ENCODE results near the gene IL3RA.

IL3RA gene

DNA sequence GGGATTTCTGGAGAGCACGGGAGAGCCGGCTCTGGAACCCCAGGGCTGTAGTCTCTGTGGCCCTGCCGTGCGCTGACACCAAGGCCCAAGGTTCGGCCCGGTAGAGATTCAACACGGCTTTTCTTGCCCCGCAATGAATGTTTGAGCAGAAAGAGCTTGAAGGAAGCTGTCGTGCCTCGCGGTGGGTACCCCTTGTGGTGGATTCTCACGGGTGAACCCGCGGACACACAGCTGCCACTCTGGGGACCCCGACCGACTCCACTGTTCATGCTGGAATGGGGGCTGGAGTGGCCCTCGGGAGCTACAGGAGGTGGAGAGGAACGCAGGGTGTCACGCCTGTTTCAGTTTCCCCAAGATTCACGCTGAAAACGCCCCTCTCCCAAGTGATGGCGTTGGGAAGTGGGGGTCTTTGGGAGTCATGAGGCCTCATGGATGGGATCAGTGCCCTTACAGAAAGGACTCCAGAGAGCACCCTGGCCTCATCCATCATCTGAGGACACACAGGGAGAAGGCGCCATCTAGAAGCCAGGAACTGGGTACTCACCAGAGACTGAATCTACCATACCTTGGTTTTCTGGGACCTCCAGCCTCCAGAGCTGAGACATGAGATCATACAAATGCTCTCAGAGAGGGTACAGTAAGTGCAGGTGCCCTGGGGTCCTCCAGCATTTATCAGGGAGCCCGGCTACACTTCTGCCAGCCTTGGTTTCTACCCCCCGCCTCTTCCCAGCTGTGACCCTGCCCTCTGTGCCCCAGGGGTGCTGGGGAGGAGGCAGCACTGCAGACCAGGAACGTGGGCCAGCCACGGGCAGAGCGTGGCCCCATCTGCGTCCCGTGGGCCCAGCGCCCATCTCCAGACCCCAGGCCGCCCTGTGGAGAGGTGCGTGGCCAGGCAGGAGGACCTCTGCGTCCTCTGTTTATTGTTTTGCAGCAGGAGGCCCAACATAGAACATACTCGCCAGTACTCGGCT, 49.0 kb downstream of the IL3RA start:
- no peak for DNase-seq

DNA sequence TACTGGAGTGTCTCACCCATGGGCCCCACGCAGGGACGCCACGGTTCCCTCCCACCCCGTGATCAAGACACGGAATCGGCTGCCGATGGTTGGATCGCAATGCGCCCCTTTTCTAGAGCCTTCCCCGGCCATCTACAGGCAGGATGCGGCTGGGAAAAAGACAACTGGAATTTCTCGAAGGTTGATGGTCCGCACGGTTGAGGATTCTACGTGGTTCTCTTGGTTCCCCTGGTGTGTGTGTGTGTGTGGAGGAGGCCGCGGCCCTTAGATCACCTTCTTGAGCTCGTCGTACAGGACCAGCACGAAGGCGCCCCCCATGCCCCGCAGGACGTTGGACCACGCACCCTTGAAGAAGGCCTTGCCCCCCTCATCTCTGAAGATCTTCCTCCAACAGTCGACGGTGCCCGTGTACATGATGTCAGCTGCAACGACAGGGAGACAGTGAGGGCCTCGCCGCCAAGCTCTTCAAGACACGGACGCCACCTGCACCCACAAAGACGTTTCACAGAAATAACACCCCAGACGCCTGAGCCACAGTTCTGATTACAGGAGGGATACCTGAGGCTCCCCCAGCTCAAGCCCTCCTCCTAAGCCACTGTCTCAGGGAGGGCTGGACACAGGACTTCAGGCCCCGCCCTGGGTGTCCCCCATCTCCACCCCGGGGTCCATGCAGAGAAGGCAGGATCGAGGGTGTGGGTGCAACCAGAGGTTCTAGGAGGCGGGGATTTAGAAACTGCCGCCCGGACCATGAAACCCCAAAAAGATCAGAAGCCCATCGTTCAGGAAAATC, 49.9 kb downstream of the IL3RA start:
- no peak for DNase-seq

DNA sequence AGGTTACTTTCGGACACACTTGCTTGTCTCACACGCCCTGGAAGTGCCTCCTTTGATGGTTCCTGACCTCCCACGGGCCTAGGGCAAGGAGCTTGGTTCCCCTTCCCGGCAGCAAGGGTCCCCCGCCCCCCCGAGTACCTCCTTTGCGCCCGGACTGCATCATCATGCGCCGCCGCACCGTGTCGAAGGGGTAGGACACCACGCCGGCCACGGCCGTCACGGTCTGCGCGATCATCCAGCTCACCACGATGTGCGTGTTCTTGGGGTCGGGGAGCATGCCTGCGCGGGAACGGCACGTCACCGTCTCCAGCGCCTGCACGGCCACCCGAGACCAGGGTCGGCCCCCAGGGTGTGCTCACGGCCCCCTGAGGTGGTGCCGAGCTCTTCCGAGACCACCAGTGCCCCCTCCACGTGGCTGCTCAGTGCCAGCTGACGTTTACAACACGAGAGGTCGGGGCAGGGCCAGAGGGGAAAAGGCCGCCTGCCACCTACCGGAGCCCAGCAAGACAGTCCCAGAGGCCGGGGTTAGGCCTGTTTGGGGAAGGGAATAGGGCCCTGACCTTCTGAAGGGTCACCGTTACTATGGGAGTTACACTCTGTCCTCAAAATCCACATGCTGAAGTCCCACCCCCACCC, 50.7 kb downstream of the IL3RA start:
- no peak for DNase-seq

DNA sequence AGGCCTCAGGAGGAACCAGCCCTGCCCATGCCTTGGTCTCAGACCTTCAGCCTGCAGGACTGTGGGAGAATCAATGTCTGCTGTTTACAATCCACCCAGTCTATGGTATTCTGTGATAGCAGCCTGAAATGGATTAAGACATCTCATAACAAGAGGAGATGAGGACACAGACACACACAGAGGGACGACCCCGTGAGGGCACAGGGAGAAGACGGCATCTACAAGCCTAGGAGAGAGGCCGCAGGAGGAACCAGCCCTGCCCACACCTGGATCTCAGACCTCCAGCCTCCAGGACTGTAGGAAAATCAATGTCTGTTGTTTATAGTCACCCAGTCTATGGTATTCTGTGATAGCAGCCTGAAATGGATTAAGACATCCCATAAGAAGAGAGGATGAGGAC, 52.1 kb downstream of the IL3RA start:
- no peak for DNase-seq

DNA sequence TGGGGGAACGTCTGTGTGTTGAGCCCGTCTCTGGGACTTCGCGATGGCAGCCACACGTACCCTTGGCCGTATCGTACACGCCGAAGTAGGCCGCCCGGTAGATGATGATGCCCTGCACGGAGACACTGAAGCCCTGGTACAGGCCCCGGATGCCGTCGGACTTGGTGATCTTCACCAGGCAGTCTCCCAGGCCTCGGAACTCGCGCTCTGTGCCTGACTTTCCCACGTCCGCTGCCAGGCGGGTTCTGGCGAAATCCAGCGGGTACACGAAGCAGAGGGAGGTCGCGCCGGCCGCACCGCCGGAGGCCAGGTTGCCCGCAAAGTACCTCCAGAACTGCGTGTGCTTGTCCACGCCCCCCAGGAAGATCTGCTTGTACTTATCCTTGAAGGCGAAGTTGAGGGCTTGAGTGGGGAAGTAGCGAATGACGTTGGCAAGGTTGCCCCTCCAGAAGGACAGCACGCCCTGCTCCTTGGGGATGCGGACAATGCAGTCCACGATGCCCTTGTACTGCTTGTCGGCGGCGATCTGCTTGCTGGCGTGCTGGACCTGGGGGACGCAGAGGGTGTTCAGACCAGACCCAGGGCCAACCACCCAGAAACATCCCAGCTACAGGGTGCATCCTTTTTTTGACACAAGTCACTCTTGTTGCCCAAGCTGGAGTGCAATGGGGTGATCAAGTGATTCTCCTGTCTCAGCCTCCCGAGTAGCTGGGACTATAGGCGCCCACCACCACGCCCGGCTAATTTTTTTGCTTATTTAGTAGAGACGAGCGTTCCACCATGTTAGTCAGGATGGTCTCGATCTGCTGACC, 52.8 kb downstream of the IL3RA start:
- DNase-seq = no peak

DNA sequence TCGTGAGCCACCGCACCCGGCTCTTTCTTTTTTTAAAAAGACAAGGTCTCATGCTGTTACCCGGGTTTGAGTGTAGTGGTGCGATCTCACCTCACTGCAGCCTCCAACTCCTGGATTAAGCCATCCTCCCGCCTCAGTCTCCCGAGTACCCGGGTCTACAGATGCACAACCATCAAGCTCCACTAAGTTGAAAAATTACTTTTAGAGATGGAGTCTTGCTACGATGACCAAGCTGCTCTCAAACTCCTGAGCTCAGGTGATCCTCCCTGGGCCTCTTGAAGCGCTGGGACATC, 53.4 kb downstream of the IL3RA start:
- DNase-seq = no peak

DNA sequence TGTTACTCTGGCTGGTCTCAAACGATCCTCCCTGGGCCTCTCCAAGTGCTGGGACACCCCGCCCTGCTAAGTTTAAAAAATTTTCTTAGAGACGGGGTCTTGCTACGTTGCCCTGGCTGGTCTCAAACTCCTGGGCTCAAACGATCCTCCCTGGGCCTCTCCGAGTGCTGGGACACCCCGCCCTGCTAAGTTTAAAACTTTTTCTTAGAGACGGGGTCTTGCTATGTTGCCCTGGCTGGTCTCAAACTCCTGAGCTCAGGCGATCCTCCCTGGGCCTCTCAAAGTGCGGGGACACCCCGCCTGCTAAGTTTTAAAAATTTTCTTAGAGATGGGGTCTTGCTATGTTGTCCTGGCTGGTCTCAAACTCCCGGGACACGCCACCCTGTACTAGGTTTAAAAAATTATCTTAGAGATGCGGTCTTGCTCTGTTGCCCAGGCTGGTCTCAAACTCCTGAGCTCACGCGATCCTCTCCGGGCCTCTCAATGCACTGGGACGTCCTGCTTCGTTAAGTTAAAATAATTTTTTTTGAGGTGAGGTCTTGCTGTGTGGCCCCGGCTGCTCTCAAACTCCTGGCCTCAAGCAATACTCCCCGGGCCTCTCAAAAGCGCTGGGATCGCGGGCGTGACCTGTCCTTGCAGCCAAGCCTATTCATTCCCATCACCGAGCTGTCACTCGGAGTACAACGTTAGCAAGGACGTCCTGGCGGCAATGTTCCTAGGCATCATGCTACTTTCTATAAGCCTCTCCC, 54.2 kb downstream of the IL3RA start:
- no peak for DNase-seq

DNA sequence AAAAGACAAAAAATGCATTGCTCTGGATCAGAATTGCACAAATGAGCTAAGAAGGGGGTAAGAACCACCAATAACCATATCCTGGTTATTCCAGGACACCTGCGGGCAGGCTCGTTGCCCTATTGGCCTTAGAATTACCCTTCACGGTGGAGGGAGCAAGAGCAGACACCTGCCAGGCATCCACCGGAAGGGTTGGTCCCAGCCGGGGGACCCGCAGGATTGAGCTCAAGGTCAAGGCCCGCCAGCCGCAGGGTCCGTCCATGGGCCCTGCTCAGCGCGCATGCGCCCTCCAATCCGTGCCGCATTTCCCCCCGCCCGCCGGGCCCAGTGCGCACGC, 54.8 kb downstream of the IL3RA start:
- no peak for DNase-seq

DNA sequence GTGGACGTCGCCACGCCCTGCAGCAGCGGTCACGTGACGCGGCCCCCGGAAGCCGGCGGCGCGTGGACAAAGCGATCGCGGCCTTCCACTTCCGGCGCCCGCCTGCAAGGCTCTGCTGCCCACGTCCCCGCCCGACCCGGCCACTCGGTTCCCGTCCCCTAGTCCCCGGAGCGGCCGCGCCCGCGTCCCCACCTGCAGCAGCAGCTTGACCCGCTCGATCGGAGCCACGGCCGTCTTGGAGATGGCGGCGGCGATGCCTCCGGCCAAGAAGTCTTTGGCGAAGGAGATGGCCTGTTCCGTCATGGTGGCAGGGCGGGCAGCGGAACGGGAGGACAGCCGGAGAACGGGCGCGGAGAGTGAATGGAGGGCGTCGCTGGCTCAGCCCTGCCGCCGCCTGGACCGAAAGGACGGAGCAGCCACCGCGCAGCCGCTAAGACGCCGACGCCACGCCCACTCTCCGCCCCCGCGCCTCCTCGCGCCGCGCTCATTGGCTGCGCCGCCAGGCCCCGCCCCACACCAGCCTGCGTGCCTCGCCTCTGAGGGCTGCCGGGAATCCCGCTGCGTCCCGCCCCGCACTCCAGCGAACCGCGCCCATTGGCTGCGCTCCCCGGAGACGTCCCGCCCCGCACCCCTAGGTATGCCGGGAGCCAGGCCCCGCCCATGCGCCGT, 55.3 kb downstream of the IL3RA start, which contains the start of gene SLC25A6:
Gene SLC25A6 (minus strand): TSS at position 407 of the 669 bp plus-strand sequence. CDS start 104 bp downstream, at position 303.
- no peak for DNase-seq

DNA sequence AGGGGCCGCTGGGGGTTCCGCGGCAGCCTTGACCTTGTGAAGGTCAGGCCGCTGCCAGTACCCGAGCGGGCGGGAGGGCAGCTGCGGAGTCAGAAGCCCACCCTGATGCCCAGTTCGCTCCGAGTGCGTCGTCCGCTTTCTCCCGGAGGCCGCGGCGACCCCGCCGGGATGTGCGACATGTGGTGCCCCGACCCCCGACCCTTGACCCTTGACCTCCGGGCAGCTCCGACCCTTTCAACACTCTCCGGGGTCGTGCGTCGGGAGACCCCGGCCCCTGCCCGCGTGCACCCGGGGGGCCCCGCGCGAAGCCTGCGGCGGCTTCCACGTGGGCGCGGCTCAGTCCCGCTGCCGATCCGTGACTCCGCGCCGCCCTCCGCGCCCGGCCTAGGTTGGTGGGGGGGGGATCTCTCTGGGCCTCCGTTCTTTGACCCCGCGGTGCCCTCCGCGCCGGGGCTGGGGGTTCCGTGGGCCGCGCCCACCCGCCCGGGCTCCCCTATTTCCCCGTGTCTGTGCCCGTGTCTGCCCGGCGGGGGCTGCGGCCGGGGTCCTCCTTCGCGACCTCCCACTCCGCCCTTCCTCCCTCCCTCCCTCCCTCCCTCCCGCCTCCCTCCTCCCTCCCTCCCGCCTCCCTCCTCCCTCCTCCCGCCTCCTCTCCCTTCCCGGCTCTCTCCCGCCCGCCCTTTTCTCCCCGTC, 55.9 kb downstream of the IL3RA start:
- no peak for DNase-seq

DNA sequence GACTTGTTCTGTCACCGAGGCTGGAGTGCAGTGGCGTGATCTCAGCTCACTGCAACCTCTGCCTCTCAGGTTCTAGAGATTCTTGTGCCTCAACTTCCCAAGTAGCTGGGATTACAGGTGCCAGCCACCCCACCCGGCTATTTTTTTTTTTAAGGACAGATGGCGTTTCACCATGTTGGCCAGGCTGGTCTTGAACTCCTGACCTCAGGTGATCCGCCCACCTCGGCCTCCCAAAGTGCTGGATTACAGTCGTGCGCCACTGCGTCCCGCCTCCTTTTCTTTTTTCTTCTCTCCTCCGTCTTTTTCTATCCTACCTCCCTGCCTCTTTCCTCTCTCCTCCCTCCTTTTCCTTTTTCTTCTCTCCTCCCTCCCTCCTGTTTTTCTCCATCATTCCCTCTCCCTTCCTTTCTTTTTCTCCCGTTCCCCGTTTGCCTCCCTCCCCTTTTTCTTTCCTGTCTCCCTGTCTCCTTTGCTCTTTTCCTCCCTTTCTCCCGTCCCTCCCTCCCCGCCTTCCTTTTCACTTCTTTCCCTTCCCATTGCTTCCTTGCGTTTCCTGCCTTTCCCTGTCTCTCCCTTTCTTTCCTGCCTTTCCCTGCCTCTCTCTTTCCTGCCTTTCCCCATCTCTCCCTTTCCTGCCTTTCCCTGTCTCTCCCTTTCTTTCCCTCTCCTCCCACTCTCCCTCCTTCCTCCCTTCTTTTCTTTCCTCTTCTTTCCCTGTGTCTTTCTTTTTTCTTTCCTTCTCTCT, 57.5 kb downstream of the IL3RA start:
- no peak for DNase-seq

DNA sequence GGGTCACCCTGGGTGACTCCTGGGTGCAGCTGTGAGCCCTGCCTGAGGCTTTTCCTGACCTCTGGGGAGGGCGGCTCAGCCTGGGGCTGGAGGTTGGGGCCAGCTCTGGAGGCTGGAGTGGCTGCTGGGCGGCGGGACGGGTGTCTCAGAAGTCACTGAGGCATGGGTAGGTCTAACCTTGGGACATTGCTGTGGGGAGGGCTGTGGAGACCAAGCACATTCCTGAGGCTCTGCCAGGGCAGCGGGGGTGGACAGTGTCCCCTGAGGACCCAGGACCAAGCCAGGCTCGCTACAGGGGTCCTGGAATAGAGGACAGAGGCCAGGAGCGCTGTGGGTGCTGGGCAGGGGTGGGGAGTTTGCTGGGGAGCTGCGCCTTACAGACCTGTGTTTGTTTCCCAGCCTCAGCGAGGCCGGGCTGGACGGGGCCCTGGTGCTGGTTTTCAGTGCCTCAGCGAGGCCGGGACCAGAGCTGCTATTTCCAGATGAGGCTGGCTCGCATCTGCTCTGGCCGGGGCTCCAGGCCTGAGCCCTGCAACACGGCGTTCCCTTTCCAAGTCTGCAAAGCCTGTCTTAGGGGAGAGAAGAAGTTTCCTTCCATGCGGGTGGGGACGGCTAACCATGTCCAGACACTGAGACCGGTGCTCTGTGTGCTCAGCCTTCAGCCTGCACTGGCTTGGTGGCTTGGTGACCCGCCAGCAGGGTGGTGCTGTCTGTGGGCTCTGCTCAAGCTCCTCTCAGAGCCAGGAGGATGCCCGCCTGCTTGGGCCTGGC, 58.3 kb downstream of the IL3RA start:
- DNase-seq = no peak

DNA sequence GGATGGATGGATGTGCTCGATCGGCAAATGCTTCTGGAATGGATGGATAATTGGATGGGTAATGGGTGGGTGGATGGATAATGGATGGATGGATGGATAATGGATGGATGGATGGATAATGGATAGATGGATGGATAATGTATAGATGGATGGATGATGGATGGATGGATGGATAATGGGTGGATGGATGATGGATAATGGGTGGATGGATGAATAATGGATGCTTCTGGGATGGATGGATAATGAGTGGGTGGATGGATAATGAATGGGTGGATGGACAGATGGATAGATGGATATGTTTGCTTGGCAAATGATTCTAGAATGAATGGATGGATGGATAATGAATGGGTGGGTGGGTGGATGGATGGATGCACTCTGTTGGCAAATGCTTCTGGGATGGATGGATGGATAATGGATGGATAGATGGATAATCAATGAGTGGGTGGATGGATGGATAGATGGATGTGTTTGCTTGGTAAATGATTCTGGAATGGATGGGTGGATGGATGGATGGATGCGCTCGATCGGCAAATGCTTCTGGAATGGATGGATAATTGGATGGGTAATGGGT, 59.1 kb downstream of the IL3RA start:
- DNase-seq = no peak

DNA sequence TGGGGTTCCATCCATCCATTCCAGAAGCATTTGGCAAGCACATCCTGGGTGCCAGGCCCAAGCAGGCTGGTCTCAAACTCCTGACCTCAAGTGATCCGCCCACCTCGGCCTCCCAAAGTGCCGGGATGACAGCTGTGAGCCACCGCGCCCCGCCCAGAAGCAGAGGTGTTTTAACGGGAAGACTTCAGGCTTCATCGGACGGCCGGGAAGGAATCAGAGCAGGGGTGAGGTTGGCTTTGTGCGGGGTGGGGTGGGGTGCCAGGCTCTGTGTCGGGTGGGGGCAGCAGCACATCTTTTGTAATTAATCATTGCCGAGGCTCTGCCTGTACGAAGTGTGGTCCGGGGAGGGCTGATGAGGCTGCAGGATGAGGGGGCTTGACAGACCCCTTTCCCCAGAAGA, 60.4 kb downstream of the IL3RA start:
- no peak for DNase-seq

DNA sequence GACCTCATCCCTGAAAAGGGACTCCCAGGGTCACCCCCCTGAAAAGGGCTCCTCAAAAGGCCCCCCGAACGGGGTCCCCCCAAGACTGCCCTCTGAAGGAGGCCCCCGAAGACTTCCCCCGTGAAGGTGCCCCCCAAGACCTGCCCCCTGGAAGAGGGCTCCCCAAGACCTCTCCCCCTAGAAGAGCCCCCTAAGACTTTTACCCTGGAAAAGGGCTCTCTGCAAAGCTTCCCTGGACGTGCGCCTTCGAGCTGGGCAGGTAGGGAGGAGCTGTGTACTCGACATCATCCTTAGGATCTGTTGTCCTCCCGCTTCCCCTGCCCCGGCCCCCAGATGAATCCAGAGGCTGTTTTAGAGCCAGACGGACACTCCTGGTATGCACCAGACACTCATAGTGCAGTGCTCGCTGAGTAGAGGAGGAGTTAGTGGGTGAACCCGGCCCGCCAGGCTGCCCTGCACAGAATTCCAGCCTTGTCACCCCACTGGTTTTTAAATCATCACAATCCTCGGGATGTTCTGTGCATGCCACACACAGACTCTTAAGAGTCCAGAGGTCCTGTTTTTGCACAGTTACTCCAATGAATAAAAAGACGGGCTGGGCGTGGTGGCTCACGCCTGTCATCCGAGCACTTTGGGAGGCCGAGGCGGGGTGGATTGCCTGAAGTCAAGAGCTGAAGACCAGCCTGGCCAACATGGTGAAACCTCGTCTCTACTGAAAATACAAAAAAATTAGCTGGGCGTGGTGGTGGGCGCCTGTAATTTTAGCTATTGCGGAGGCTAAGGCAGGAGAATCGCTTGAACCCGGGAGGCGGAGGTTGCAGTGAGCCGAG, 61.1 kb downstream of the IL3RA start:
- no peak for DNase-seq

DNA sequence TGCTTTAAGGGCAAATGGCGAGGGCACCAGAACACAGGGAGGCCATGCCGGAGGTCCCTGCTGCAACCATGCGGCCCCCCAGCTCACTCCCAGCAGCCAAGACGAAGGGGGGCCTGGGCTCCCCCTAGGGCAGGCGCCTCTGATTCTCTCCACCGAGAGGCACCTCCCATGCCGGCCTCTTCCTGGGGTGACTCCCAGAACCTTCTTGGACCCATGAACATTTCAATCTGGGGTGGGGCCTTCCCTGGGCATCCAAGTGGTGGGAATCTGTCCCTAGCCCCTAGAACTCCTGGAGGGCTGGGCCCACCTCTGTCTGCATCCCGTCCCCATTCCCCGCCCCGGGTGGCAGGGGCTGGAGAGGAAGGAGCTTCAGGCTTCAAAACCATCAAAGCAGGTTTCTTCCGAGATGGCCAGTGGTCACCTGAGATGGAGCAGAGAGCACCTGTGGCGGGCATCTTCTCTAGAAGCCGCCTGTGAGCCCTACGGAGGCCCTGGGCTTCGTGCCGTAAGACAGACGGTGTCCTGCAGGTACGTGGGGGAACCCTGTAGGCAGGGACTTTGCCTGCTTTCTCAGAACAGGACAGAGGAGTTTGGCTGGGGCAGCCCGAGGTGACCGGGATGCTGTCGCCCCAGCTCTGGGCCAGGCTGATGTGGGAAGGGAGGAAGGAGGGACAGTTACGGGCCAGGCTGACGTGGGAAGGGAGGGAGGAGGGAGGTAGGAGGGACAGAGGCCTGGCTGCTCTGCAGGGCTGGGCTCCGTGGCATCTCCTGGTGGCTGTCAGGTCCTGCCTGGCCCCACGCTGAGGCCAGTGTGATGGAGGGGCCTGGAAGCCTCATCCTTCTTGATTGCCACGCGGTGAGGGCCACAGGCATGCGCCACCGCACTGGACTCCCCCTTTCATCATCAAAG, 62.1 kb downstream of the IL3RA start:
- no peak for DNase-seq

DNA sequence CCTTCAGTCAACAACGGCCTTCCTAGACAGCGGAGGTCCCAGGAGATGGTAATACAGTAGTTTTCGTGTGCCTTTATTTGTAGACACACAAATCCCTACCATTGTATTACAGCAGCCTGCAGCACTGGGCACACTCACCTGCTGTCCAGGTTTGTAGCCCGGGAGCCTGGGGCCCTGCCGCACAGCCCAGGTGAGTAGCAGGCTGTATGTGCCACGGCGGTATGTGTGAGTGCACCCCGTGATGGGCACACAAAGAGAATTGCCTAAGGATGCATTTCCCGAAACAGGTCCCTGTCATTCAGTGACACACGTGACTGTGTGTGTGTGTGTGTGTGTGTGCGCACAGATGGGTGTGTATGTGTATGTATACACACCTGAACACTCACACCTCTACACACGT, 63.5 kb downstream of the IL3RA start:
- DNase-seq = no peak
